Measurements from ENCODE around the gene SEMA6C.
"Not testable (repeated sequence)": the region's sequence is repeated elsewhere in the genome, so short reads cannot be mapped to it uniquely, and the experiment has no call there.

SEMA6C gene

GRCh38 chr1:151113877-151114276 is 32.6 kb downstream of the SEMA6C start:
- no peak for DNase-seq

- no peak for DNase-seq
These were observed 38.1 kb downstream of the SEMA6C start for GRCh38 chr1:151108331-151108730.

- no peak for DNase-seq
These were observed 39.5 kb downstream of the SEMA6C start for GRCh38 chr1:151106894-151107293.

- DNase-seq = no peak
These were observed 41.8 kb downstream of the SEMA6C start for GRCh38 chr1:151104630-151105029.

GRCh38 chr1:151098126-151098525 is 48.3 kb downstream of the SEMA6C start:
- no peak for DNase-seq

- DNase-seq = not testable (repeated sequence)
These were observed 49.0 kb downstream of the SEMA6C start for GRCh38 chr1:151097426-151097825.

GRCh38 chr1:151085953-151086559 is 60.4 kb downstream of the SEMA6C start:
- DNase-seq = no peak

All from activated CD4-positive, alpha-beta T cell treated with anti-CD3 and anti-CD28 coated beads, Interleukin-2, amount 50 U/mL, for 1 hour (primary cell).